GM12874 (cell line): ENCODE data around the gene GDF2.

Source experiments
- TF ChIP-seq, protein P1 (sequence below): IDR thresholded peaks from 2 replicates; pipeline ENCODE4 v1.5.1; 2011; ENCODE audit warnings: low read depth, mild to moderate bottlenecking, control low read depth, low read length, moderate library complexity; ENCODE audit not compliant: insufficient read depth

GDF2 gene

DNA sequence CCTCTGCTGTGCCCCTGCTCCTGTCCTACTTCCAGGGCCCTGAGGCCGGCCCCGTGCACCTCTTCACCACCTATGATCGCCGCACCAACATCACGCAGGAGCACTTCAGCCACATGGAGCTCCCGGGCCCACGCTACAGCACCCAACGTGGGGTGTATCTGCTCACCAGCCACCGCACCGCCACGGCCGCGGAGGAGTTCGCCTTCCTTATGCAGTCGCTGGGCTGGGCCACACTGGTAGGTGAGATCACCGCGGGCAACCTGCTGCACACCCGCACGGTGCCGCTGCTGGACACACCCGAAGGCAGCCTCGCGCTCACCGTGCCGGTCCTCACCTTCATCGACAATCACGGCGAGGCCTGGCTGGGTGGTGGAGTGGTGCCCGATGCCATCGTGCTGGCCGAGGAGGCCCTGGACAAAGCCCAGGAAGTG lies 27.7 kb downstream of the GDF2 start:
- TF ChIP-seq, protein P1, sequence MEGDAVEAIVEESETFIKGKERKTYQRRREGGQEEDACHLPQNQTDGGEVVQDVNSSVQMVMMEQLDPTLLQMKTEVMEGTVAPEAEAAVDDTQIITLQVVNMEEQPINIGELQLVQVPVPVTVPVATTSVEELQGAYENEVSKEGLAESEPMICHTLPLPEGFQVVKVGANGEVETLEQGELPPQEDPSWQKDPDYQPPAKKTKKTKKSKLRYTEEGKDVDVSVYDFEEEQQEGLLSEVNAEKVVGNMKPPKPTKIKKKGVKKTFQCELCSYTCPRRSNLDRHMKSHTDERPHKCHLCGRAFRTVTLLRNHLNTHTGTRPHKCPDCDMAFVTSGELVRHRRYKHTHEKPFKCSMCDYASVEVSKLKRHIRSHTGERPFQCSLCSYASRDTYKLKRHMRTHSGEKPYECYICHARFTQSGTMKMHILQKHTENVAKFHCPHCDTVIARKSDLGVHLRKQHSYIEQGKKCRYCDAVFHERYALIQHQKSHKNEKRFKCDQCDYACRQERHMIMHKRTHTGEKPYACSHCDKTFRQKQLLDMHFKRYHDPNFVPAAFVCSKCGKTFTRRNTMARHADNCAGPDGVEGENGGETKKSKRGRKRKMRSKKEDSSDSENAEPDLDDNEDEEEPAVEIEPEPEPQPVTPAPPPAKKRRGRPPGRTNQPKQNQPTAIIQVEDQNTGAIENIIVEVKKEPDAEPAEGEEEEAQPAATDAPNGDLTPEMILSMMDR, result no peak

DNA sequence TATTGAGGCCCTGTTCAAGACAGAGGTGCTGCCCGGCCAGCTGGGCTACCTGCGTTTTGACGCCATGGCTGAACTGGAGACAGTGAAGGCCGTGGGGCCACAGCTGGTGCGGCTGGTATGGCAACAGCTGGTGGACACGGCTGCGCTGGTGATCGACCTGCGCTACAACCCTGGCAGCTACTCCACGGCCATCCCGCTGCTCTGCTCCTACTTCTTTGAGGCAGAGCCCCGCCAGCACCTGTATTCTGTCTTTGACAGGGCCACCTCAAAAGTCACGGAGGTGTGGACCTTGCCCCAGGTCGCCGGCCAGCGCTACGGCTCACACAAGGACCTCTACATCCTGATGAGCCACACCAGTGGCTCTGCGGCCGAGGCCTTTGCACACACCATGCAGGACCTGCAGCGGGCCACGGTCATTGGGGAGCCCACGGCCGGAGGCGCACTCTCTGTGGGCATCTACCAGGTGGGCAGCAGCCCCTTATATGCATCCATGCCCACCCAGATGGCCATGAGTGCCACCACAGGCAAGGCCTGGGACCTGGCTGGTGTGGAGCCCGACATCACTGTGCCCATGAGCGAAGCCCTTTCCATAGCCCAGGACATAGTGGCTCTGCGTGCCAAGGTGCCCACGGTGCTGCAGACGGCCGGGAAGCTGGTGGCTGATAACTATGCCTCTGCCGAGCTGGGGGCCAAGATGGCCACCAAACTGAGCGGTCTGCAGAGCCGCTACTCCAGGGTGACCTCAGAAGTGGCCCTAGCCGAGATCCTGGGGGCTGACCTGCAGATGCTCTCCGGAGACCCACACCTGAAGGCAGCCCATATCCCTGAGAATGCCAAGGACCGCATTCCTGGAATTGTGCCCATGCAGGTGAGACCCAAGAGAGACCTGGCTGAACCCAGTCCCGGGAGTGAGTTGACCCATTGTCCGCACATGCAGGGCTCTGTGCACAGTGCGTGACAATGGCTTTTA lies 28.7 kb downstream of the GDF2 start:
- TF ChIP-seq, protein P1, result no peak

DNA sequence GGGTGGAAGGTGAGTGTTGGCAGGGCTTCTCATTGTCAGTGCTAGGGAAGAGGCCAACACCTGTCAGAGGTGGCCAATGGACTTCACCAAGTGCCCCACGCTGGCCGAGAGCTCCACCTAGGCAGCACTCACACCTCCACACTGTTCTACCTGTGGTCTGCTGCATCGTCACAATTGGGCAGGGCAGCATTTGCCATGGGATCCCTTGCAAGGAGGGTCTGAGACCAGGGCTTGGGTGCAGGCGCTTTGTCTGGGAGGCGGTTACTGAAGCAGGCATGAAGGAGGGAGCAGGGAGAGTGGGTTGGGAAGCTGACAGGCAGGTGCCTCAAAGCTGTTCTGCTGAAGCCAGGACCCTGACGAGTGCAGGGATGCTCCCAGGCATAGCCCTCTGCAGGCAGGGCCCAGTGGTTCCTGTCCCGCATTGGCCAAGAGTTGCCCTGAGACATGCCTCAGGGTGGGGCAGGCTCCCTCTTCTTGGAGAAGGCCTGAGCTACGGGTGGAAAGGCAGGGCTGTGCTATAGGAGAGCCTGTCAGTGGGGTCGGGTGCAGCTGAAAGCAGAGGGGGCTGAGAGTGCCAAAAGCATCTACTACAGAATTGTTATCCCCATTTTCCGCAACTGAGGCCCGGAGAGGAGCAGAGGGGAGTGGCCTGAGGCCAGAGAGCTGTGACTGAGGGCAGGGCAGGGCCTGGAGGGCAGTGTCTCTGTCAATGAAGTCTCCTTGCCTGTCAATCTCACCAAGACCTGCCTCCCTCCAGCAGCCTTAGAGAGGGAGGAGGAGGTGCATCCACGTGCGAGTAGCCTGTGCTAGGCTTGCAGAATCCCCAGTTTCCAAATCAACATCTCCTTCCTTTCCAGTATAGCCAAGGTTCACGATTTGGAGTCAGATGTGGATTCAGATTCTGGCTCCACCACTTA lies 29.9 kb downstream of the GDF2 start:
- TF ChIP-seq, protein P1, result no peak

DNA sequence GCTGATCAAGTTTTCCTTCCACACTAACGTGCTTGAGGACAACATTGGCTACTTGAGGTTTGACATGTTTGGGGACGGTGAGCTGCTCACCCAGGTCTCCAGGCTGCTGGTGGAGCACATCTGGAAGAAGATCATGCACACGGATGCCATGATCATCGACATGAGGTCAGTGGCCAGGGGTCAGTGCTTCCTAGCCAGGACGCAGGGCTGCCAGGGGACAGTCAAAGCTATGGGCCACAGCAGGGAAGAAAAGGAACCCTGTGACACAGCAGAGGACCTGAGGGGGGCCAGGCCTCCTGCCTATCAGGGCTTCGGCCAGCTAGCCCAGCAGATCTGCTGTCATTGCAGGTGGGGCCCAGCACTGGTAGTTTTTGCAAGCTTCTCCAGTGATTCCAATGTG lies 31.1 kb downstream of the GDF2 start:
- TF ChIP-seq, protein P1, result no peak

DNA sequence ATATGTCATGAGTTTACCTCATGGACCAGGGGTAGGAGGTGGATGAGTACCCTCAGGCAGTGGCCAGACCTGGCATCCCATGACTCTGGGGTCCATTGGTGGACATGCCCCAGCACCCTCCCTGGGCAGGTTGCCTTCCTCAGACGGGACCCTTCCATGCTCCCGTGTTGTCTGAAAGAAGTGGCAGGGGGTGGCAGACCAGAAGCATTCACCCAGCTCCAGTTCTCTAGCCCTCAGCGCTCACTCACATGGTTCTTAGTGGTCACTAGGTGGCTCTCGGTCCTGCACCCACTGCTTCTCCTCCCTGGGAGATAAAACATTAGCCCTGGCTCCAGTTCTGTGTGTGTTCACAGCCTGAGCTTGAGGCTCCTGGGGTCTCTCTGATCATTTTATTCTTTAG lies 31.9 kb downstream of the GDF2 start:
- TF ChIP-seq, protein P1, result no peak

DNA sequence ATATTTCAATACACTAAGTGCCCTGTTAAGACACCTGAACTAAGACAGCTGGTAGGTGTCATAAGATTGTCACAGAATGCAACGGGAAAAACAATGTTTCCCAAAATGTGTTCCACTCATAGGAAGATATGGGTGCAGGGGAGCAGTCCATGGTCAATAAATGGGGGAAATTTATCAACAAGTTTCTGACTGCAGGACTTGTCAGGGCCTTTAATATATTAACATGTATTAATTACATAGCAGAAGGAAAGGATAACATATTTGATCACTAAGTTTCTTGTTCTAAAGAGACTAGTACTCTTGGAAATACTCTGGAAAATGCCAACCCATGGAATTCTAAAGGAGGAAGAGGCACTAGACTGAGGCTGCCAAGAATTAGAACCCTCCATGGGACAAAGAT lies 32.6 kb downstream of the GDF2 start:
- TF ChIP-seq, protein P1, result no peak

DNA sequence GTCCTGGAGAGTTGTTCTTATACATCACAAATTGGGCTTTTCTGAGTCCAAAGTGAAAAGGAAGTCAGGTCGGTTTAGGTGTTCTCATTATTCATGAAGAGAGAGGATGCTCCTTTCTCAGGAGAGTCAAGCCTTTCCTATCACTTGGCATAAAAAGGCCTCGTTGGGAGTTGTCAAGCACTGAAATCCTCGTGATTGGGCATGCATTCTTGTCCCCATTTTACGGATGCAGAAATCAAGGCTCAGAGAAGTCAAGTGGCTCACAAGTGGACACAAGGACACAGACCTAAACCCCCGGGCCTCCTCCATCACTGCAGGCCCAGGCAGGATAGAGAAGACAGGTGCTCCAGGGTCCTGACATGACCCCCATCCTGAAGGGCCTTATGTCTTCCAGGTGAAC lies 34.5 kb downstream of the GDF2 start:
- TF ChIP-seq, protein P1, result no peak
